GM19467 (cell line): ENCODE measurements around the gene OR6A2.

ENCODE experiments used
- ATAC-seq: cut with Tn5 transposase; IDR thresholded peaks from one replicate; pipeline ENCODE4 v1.9.1; 2021; ENCODE audit warnings: mild to moderate bottlenecking, moderate library complexity; ENCODE audit not compliant: unreplicated experiment

The OR6A2 gene

DNA sequence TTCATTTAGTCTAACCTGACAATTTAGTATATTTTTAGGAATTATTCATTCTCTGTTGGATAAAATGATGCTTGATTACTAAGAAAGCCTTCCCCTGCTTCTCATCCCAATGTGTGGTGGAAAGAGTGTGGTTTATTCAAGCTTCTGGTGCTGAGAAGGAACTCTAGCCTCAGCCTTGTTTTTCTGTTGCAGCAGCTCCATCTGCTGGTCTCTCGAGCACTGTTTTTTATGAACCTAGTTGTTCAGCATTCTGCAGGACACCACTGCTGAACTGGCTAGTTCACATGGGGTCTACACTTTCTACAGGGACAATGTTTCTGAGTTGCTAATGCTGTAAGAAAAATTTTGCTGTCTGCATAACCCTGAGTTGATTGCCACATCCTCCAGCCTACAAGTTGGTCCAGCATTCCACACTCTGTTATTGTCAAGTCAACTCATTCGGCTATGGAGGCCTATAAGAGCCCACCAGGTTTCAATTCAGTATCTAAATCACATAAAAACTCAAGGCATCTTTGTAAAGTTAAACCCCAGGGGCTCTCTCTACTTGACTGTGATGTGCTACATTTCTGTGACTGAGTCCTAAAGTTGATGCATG, 42.0 kb downstream of the OR6A2 start:
- ATAC-seq, result peak; percentile 64

DNA sequence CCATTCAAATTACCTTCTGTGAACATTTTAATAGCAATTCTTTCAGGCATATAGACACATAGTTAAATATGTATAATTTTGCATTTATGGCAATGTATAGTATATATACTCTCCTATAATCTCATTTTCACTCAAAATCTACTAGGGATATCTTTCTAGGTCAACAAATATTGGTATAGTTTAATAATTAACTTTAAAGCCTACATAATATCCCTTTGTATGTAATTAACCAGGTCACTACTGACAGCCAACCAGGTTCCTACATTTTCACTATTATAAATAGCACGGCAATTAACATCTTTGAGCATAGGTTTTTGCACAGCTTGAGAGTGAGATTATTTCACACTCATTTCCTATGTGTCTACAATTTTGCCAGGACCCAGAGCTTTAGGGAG, 43.5 kb downstream of the OR6A2 start:
- ATAC-seq, result no peak

DNA sequence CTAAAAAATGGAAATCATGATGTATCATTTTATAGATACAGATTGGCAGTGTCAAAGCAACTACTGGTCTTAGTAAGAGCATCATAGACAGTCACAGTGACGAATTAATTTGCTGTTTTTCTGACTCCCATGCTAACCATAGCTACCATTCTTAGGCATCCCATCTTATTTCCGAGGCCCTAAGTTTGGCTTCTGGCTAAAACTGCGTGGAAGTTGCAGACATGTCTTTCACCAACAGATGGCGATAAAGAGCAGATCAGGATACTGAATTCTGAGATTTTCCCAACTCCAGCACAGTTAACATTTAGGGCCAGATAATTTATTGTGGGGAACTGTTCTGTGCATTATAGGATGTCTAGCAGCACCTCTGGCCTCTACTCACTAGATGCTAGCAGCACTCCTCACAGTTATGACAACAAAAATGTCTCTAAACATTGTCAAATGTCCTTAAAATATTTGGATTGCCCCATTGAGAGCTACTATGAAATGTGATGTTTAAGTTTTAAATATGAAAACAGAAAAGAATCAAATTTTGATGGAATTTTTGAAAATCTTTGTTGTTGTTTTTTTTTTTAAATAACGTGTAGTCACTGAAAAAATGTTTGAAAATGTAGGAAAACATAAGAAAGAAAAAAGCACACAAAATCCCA, 44.1 kb downstream of the OR6A2 start:
- ATAC-seq, result peak; percentile 52

DNA sequence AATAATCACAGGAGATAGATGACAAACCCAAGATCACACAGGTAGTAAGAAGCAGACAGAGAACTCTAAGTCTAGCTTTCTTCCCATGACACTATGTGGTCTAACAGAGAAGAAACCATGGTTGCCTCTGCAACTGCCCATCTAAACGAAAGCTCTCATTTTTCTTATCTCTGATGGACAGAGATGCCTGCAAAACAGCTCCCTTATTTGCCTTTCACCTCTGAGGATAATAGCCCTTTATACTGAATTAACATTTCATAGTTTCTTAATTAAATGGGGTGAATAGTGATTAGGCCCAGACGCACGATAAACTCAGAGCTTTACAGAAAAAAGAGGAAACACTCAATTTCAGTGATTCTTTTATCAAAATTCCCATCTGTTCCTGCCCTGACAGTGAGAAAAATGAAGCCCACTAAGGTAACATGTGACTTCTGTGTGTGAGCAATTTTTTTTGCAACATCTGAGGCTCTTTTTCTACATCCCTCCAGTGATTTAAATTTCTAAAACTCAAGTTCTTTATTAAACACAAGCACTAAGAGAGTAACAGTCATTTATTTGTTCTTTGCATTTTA, 52.3 kb downstream of the OR6A2 start:
- no peak for ATAC-seq

DNA sequence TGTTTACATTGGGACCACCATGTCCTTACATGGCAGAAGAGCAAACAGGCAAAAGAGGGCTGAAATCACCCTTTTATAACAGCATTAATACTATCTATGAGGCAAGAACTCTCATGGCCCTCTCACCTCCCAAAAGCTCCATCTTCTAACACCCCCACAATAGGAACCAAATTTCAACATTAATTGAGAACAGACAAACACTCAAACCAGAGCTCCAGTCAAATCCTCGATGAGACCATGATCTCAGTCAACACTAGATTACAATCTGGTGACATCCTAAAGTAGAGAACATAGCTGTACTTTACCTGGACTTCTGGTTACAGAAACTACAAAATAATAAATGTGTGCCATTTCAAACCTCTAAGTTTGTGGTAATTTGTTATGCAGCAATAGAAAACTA, 52.9 kb downstream of the OR6A2 start:
- ATAC-seq, result no peak

DNA sequence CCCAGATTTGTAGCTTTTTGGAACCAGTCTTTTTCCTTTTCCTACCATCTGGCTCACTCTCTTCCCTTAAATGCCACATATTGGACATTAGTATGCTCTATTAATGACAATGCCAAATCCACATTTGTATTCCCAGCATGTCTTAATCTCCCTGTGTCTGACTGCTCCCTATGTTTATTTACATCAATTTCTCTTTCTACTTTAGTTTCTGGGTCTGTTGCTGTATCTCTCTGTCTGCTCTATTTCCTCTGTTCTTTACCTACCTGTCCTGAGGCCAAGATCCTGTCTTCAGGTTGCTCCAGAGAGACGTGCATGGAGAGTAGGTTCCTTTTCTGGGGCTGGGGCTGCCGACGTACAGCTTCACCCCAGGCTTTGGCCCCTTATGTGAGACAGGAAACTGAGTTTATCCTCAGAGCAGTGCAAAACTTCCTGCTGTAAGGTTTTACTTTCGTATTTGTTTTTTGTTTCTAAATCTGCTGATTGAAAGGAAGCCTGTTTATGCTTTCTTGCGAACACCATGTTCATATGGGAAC, 53.3 kb downstream of the OR6A2 start:
- peak; percentile 79 for ATAC-seq

DNA sequence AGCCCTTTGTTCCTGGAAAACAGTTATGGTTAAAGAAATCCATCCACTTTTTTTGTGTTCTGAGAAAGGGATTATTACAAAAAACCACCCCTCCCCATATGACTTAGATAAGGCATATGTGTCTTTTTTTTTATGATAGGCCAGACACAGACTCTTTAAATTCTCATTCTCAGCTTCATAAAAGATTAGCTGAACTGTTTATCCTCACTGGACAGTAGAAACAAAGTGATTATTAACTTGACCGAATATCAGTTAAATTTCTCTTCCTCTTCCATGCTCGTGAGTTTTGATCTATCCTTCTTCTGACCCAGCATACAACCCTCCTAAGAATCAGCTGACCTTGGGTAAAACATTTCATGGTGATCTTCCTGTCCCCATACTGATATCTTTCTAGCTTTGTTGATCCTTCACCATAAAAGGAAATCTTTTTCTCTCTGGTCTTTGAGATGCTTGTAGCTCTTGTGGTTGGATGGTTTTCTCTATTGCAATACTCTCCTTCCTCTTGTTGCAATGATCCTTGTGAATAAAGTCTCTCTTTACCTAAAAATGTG, 53.9 kb downstream of the OR6A2 start:
- no peak for ATAC-seq

DNA sequence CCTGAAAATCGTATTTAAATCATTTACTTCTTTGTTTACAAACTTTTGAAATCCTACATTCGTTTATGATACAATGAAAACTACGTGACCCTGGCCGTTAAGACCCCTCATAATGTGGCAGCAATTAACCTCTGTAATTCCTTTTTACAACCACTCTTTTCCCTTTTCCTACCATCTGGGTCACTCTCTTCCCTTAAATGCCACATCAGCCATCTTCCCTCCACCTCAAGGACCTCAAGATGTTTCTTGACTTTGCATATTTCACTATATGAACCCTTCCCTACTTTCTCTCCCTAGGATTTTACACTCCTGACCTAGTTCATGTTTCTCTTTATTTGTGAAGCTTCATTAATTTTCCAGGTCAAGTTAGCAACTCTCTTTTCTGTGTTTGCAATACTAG, 54.5 kb downstream of the OR6A2 start:
- ATAC-seq, result no peak

DNA sequence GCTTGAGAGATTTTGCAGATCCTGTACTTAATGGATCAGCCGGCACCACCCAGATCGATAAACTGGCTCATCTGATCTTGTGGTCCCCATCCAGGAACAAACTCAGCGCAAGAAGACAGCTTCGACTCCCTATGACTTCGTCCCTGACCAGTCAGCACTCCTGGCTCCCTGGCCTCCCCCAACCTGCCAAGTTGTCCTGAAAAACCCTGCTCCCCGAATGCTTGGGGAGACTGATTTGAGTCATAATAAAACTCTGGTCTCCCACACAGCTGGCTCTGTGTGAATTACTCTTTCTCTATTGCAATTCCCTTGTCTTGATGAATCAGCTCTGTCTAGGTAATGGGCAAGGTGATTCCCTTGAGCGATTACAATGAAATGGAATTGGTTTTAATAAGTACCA, 57.2 kb downstream of the OR6A2 start:
- ATAC-seq, result no peak
